Inferior parietal cortex (tissue), 1 donor: Measurements from ENCODE around the gene EEF1AKMT3.

ENCODE experiments used
- DNase-seq: peaks from one replicate; pipeline ENCODE4 v3.0.0-alpha.2; 2016; ENCODE audit errors: extremely low spot score

The EEF1AKMT3 gene

GRCh38 chr12:57750561-57751431, 21.6 kb upstream of the EEF1AKMT3 start:
- DNase-seq, result no peak

- no peak for DNase-seq
Observed at GRCh38 chr12:57751432-57751787, 21.0 kb upstream of the EEF1AKMT3 start.

- DNase-seq, result peak; percentile 100
Observed at GRCh38 chr12:57751788-57752667, 20.4 kb upstream of the EEF1AKMT3 start, which contains the start of gene CDK4. TSS of gene CDK4 (minus strand) at chr12:57752310. CDS start at chr12:57751717, 593 bp downstream.

- no peak for DNase-seq
Observed at GRCh38 chr12:57752668-57753000, 19.8 kb upstream of the EEF1AKMT3 start.

GRCh38 chr12:57753756-57754337, 18.6 kb upstream of the EEF1AKMT3 start:
- DNase-seq, result no peak

GRCh38 chr12:57754411-57755193, 17.8 kb upstream of the EEF1AKMT3 start, which contains the start of gene MARCHF9:
TSS of gene MARCHF9 (plus strand) at chr12:57755103. CDS start at chr12:57755529, 426 bp downstream.
- no peak for DNase-seq

- no peak for DNase-seq
Observed at GRCh38 chr12:57755194-57755453, 17.3 kb upstream of the EEF1AKMT3 start.

- no peak for DNase-seq
Observed at GRCh38 chr12:57755454-57756372, 16.7 kb upstream of the EEF1AKMT3 start.

- DNase-seq, result no peak
Observed at GRCh38 chr12:57756406-57757341, 15.7 kb upstream of the EEF1AKMT3 start.

GRCh38 chr12:57757771-57758170, 14.6 kb upstream of the EEF1AKMT3 start:
- no peak for DNase-seq

- DNase-seq, result no peak
Observed at GRCh38 chr12:57758552-57759359, 13.7 kb upstream of the EEF1AKMT3 start.

GRCh38 chr12:57759360-57759980, 12.9 kb upstream of the EEF1AKMT3 start:
- no peak for DNase-seq

GRCh38 chr12:57760347-57760982, 11.9 kb upstream of the EEF1AKMT3 start:
- no peak for DNase-seq

GRCh38 chr12:57761391-57761998, 10.9 kb upstream of the EEF1AKMT3 start:
- no peak for DNase-seq

- no peak for DNase-seq
Observed at GRCh38 chr12:57762463-57762862, 10.0 kb upstream of the EEF1AKMT3 start.

GRCh38 chr12:57763881-57764661, 8.3 kb upstream of the EEF1AKMT3 start:
- DNase-seq, result no peak

GRCh38 chr12:57764662-57765002, 7.8 kb upstream of the EEF1AKMT3 start:
- DNase-seq, result no peak
